Endothelial cell (in vitro differentiated cells): ENCODE measurements around the gene ADGB. TPM values are rescaled to one million over a fixed set of nuclear protein-coding genes. Genes with fewer than 3 reads are reported as not detected.

Experiments used
- DNase-seq: peaks from one replicate; pipeline ENCODE4 v3.0.0; 2021; ENCODE audit warnings: low spot score
- H3K27ac Mint-ChIP-seq: one replicate; pipeline ENCODE4 v1.8.0; 2021; ENCODE audit warnings: mixed read lengths, inconsistent platforms; ENCODE audit not compliant: unreplicated experiment
- H3K27me3 Mint-ChIP-seq: one replicate; pipeline ENCODE4 v1.8.0; 2021; ENCODE audit warnings: mild to moderate bottlenecking, moderate library complexity, mixed read lengths, inconsistent platforms; ENCODE audit not compliant: unreplicated experiment
- H3K36me3 Mint-ChIP-seq: one replicate; pipeline ENCODE4 v1.8.0; 2021; ENCODE audit warnings: mild to moderate bottlenecking, low read depth, mixed read lengths, inconsistent platforms; ENCODE audit not compliant: unreplicated experiment
- H3K4me1 Mint-ChIP-seq: one replicate; pipeline ENCODE4 v1.8.0; 2021; ENCODE audit warnings: mild to moderate bottlenecking, mixed read lengths, inconsistent platforms; ENCODE audit not compliant: unreplicated experiment
- H3K4me3 Mint-ChIP-seq: one replicate; pipeline ENCODE4 v1.8.0; 2021; ENCODE audit warnings: mild to moderate bottlenecking, mixed read lengths, inconsistent platforms; ENCODE audit not compliant: unreplicated experiment
- H3K9me3 Mint-ChIP-seq: one replicate; pipeline ENCODE4 v1.8.0; 2021; ENCODE audit warnings: mixed read lengths, inconsistent platforms; ENCODE audit not compliant: unreplicated experiment
- total RNA-seq: library from RNA; stranded (reverse); fragmentation: NEBNext Ultra II Directional; extraction: Animal tissue kit (Norgen Biotek cat#: 25700); gene quantifications from one replicate; pipeline ENCODE4 v1.2.1, GENCODE V29; 2021; ENCODE audit not compliant: unreplicated experiment
- TF ChIP-seq, protein P1 (sequence below): fragments of 200-600 bp; sonication (generic); IDR thresholded peaks from one replicate; pipeline ENCODE4 v1.5.0; 2021; ENCODE audit warnings: antibody characterized with exemption; ENCODE audit not compliant: unreplicated experiment

ADGB gene
- total RNA-seq, 1 donor from 2014 or later = not detected

DNA sequence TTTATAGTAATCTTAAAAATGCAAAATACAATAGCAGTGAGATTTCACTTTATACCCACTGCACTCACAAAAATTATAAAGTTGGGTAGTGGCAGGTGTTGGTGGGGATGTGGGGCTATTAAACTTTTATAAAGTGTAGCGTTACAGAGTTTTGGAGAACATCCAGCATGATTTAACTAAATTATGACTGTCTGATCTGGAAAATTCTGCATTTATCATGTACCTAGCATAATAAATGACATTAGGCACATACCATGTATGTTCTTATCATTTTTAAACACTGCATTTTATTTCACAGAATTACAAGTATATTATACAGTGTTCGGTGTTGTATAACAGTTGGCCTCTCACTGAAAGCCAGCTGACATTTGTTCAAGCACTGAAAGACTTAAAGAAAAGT lies 169.9 kb downstream of the ADGB start:
- Mint-ChIP-seq H3K27ac (no peak overlapping the region), H3K36me3 (no peaks in the 10 kb centered on the region), H3K9me3 (no peaks in the 10 kb centered on the region), H3K4me1 (peaks cover 34% of the 10 kb centered on the region), H3K4me3 (no peak overlapping the region), H3K27me3 (peaks cover 2% of the 10 kb centered on the region)
- TF ChIP-seq, protein P1, sequence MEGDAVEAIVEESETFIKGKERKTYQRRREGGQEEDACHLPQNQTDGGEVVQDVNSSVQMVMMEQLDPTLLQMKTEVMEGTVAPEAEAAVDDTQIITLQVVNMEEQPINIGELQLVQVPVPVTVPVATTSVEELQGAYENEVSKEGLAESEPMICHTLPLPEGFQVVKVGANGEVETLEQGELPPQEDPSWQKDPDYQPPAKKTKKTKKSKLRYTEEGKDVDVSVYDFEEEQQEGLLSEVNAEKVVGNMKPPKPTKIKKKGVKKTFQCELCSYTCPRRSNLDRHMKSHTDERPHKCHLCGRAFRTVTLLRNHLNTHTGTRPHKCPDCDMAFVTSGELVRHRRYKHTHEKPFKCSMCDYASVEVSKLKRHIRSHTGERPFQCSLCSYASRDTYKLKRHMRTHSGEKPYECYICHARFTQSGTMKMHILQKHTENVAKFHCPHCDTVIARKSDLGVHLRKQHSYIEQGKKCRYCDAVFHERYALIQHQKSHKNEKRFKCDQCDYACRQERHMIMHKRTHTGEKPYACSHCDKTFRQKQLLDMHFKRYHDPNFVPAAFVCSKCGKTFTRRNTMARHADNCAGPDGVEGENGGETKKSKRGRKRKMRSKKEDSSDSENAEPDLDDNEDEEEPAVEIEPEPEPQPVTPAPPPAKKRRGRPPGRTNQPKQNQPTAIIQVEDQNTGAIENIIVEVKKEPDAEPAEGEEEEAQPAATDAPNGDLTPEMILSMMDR = no peak
- DNase-seq = no peak

DNA sequence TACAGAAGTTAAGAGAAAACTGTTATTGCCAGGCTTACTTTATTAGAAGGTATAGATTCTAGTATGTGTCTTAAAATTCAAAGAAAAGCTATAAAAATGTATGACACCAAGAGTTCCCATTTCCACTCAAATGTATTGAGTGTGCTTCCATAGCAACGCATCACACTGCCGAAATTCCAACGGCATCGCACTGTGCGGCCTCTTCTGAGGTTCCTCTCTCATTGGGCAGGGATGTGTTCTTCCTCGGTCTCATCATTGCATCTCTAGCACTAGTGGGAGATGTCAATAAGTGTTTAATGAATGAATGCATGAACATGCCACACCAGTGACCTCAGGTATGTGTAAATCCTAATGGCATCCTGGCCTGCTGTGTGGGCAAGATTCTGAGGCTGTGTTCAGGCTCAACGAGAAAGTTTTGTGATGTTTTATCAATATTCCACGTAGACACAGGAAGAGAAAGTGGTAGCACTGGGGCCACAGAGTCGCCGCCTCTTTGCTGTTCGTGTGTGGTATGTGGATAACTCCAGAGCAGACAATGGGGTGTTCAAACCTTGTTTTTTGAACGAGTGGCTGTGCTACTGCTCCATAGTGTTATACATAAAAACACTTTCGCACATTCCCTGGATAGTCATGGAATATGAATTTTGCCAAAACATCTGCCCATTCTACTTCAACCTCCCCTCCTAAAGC lies 171.6 kb downstream of the ADGB start:
- DNase-seq = peak; percentile 20
- H3K36me3 Mint-ChIP-seq = no peaks in the 10 kb centered on the region
- H3K9me3 Mint-ChIP-seq = no peaks in the 10 kb centered on the region
- peaks cover 34% of the 10 kb centered on the region for H3K4me1 Mint-ChIP-seq
- peaks cover 2% of the 10 kb centered on the region for H3K27me3 Mint-ChIP-seq
- TF ChIP-seq, protein P1 = no peak
- peak overlapping the region; percentile 99 for H3K27ac Mint-ChIP-seq
- peak overlapping the region; percentile 20 for H3K4me3 Mint-ChIP-seq

DNA sequence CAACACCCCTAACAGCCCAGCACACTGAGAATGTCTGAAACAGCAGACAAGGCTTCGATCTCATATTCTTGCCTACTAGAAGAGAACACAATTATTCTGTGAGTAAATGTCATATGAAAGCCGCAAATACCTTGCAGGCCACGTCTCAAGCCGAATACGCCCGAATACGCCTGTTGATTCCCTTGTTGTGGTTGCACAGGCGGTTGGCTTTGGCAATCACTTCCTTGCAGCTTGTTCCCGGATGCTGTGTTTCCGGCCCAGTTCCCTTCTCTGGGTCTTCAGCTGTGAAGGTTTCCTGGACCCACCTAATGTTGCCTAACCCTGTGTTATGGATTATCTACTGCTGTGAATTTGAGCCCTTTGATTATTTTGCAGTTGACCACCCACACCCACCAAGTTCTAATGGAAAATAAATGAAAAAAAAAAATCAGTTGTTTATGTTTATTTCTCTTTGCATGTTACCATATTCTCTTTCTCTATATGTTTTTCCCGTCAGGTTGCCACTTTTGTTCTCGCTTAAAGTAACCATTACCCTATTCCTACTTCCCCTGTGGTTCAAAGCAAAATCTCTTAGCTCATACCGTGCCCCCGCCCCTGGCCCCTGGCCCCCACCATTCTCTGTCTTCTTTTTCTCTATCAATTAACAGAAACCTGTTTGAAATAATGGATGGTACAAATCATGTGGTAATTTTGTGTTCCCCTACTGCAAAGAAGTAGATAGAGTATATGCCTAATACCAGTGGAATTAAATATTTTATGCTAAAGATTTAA lies 172.4 kb downstream of the ADGB start:
- H3K4me3 Mint-ChIP-seq = peak overlapping the region; percentile 27
- H3K9me3 Mint-ChIP-seq = no peaks in the 10 kb centered on the region
- no peaks in the 10 kb centered on the region for H3K36me3 Mint-ChIP-seq
- peaks cover 2% of the 10 kb centered on the region for H3K27me3 Mint-ChIP-seq
- TF ChIP-seq, protein P1 = no peak
- H3K27ac Mint-ChIP-seq = peak overlapping the region; percentile 99
- peaks cover 34% of the 10 kb centered on the region for H3K4me1 Mint-ChIP-seq
- peak; percentile 77 for DNase-seq

DNA sequence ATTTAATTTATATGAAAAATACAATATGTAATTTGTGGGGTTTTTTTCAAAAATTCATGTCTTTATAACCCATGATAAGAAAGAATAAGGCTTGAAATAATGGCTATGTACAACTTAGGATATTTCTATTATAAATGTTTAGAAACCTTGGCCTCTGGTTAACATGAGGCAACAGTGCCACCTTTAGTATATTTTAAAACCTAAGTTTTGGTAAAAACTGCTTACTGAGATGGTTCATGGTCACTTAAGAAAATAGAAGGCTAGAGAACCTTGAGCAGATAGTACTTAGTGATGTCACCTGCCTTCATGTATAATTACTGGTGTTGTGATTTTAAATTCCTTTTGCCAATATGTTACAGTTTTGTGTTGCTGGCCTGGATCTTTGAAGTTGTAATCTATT lies 176.4 kb downstream of the ADGB start:
- no peak overlapping the region for H3K27ac Mint-ChIP-seq
- DNase-seq = no peak
- no peaks in the 10 kb centered on the region for H3K9me3 Mint-ChIP-seq
- H3K27me3 Mint-ChIP-seq = peaks cover 2% of the 10 kb centered on the region
- no peaks in the 10 kb centered on the region for H3K36me3 Mint-ChIP-seq
- TF ChIP-seq, protein P1 = no peak
- H3K4me3 Mint-ChIP-seq = no peak overlapping the region
- H3K4me1 Mint-ChIP-seq = peaks cover 19% of the 10 kb centered on the region

DNA sequence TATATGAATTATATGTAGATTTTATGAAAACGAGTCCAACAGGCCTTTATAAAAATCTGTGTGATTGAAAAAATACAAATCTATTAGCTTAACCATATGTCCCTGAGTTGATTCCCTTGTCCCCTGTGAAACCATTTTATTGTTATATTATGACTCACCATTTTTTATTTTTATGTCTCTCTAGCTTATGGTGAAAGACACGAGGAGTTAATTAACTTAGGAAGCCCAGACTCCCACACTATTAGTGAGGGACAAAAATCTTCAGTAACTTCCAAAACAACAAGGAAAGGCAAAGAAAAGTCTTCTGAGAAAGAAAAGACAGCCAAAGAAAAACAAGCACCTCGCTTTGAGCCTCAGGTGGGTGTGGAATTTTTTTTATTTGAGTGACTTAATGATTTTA lies 183.1 kb downstream of the ADGB start:
- TF ChIP-seq, protein P1 = no peak
- peaks cover 3% of the 10 kb centered on the region for H3K4me1 Mint-ChIP-seq
- H3K4me3 Mint-ChIP-seq = no peak overlapping the region
- no peaks in the 10 kb centered on the region for H3K27me3 Mint-ChIP-seq
- H3K36me3 Mint-ChIP-seq = no peaks in the 10 kb centered on the region
- no peak overlapping the region for H3K27ac Mint-ChIP-seq
- DNase-seq = no peak
- H3K9me3 Mint-ChIP-seq = no peaks in the 10 kb centered on the region
